HCT116 (cell line): ENCODE results near the gene CSRNP2. TPM values are rescaled to one million over a fixed set of nuclear protein-coding genes. Genes with fewer than 3 reads are reported as not detected.

ENCODE experiments used
- ATAC-seq: fragments of 200-7000 bp; cut with Tn5 transposase; 2 replicates; pipeline ENCODE4 v1.9.1; 2020; ENCODE audit warnings: mild to moderate bottlenecking, moderate library complexity
- BruUV-seq: library from RNA; stranded (reverse); fragments of 400-500 nt; replicated peaks from 2 replicates; lab custom pipeline; 2021; lab: Mats Ljungman, UMichigan
- CTCF ChIA-PET: fragments of 300-600 bp; sonication (Branson Sonifier 250); formaldehyde crosslinking; loops from one replicate; lab custom pipeline; 2021; ENCODE audit warnings: antibody characterized with exemption; lab: Charles Lee
- POLR2A ChIA-PET: fragments of 300-600, 350-600 bp; sonication (Branson Sonifier 250); formaldehyde crosslinking; loops from one replicate; lab custom pipeline; 2021; ENCODE audit warnings: antibody characterized with exemption; lab: Charles Lee
- RAD21 ChIA-PET, 2 experiments: fragments of 300-600 bp; sonication (Branson Sonifier 250); formaldehyde crosslinking; loops; one replicate each; lab custom pipeline; 2023; ENCODE audit warnings: low total read pairs in 2 of 2; ENCODE audit not compliant: uncharacterized antibody in 2 of 2, unreplicated experiment in 2 of 2, low non-redundant PET in 1 of 2; lab: Charles Lee
- DNase-seq: peaks from one replicate; pipeline ENCODE4 v3.0.0-alpha.2; 2010; ENCODE audit warnings: low read depth, low spot score
- H2AFZ ChIP-seq: fragments of 200-600 bp; shearing (Covaris generic), sonication (generic); 2 replicates; pipeline ENCODE4 v1.6.1; 2017; ENCODE audit warnings: low read depth, mixed run types, mixed read lengths, antibody characterized with exemption, low read length; ENCODE audit not compliant: poor library complexity, severe bottlenecking
- H3K27ac ChIP-seq: 2 replicates; pipeline ENCODE4 v1.5.1; 2012; ENCODE audit warnings: low read depth, low read length
- H3K27me3 ChIP-seq: fragments of 200-600 bp; sonication (generic); 2 replicates; pipeline ENCODE4 v1.6.1; 2016; ENCODE audit warnings: mixed run types, low read length, mixed read lengths; ENCODE audit not compliant: insufficient read depth
- H3K36me3 ChIP-seq, 2 experiments: fragments of 200-500 bp in 1 of 2; fragments of 200-600 bp in 1 of 2; sonication (Bioruptor generic) in 1 of 2; sonication (generic) in 1 of 2; 2 replicates each; pipeline versions ENCODE4 v1.5.1 to v1.6.1; 2014 to 2016; ENCODE audit warnings: low read length in 2 of 2, inconsistent platforms in 1 of 2, mixed read lengths in 1 of 2, mixed run types in 1 of 2; ENCODE audit not compliant: insufficient read depth in 2 of 2, control insufficient read depth in 1 of 2
- H3K4me1 ChIP-seq, 2 experiments: fragments of 200-600 bp in 1 of 2; sonication (generic) in 1 of 2; 2 replicates each; pipeline versions ENCODE4 v1.5.1 to v1.6.1; 2012 to 2017; ENCODE audit warnings: low read length in 2 of 2, inconsistent platforms in 1 of 2, mild to moderate bottlenecking in 1 of 2, mixed read lengths in 1 of 2, mixed run types in 1 of 2, moderate library complexity in 1 of 2; ENCODE audit not compliant: insufficient read depth in 2 of 2, control insufficient read depth in 1 of 2
- H3K4me2 ChIP-seq: fragments of 200-600 bp; sonication (generic); 2 replicates; pipeline ENCODE4 v1.6.1; 2017; ENCODE audit warnings: mixed run types, low read length, mixed read lengths
- H3K4me3 ChIP-seq, 2 experiments: fragments of 200-600 bp in 1 of 2; sonication (generic) in 1 of 2; replicated peaks in 1 of 2; 2 replicates each; pipeline ENCODE4 v1.5.1; 2011 to 2016; ENCODE audit warnings: low read length in 2 of 2, control low read depth in 1 of 2, low read depth in 1 of 2, mild to moderate bottlenecking in 1 of 2, mixed read lengths in 1 of 2, mixed run types in 1 of 2
- H3K79me2 ChIP-seq: fragments of 200-600 bp; sonication (generic); 2 replicates; pipeline ENCODE4 v1.6.1; 2017; ENCODE audit warnings: mild to moderate bottlenecking, mixed run types, low read length, moderate library complexity, mixed read lengths; ENCODE audit not compliant: insufficient read depth
- H3K9ac ChIP-seq: fragments of 200-600 bp; sonication (generic); 2 replicates; pipeline ENCODE4 v1.6.1; 2016; ENCODE audit warnings: low read length, mixed read lengths
- H3K9me2 ChIP-seq: fragments of 200-600 bp; sonication (generic), shearing (Covaris generic); 2 replicates; pipeline ENCODE4 v1.6.1; 2017; ENCODE audit warnings: mixed run types, mild to moderate bottlenecking, moderate library complexity; ENCODE audit not compliant: insufficient read depth
- H3K9me3 ChIP-seq, 2 experiments: fragments of 200-500 bp in 1 of 2; fragments of 200-600 bp in 1 of 2; sonication (Bioruptor generic) in 1 of 2; sonication (generic) in 1 of 2; 2 replicates each; pipeline ENCODE4 v1.6.1; 2014 to 2017; ENCODE audit warnings: low read length in 2 of 2, mixed read lengths in 2 of 2, inconsistent platforms in 1 of 2, low read depth in 1 of 2, mild to moderate bottlenecking in 1 of 2, mixed run types in 1 of 2, moderate library complexity in 1 of 2; ENCODE audit not compliant: control insufficient read depth in 1 of 2, insufficient read depth in 1 of 2
- H4K20me1 ChIP-seq: fragments of 200-600 bp; sonication (generic), shearing (Covaris generic); 2 replicates; pipeline ENCODE4 v1.6.1; 2017; ENCODE audit warnings: mixed run types, mild to moderate bottlenecking, moderate library complexity; ENCODE audit not compliant: insufficient read depth
- CBX3 ChIP-seq: IDR thresholded peaks from 2 replicates; pipeline ENCODE4 v1.6.1; 2012; ENCODE audit warnings: low read depth
- CEBPB ChIP-seq: IDR thresholded peaks from 2 replicates; pipeline ENCODE4 v1.6.1; 2012; ENCODE audit warnings: low read depth
- EGR1 ChIP-seq: IDR thresholded peaks from 2 replicates; pipeline ENCODE4 v1.6.1; 2012; ENCODE audit warnings: low read depth
- ELF1 ChIP-seq: IDR thresholded peaks from 2 replicates; pipeline ENCODE4 v1.6.1; 2012; ENCODE audit warnings: low read depth, borderline replicate concordance
- EZH2 ChIP-seq: fragments of 200-600 bp; sonication (generic); IDR thresholded peaks from 2 replicates; pipeline ENCODE4 v1.6.1; 2017; ENCODE audit warnings: antibody characterized with exemption, mixed run types
- JUND ChIP-seq: IDR thresholded peaks from 2 replicates; pipeline ENCODE4 v1.6.1; 2012
- MAX ChIP-seq: IDR thresholded peaks from 2 replicates; pipeline ENCODE4 v1.6.1; 2012
- POLR2AphosphoS5 ChIP-seq: IDR thresholded peaks from 2 replicates; pipeline ENCODE4 v1.6.1; 2011; ENCODE audit warnings: mild to moderate bottlenecking, low read depth, low read length, moderate library complexity
- intact Hi-C: fragments of 100-400 bp; cut with micrococcal nuclease; formaldehyde crosslinking; loops from 2 replicates; pipeline ENCODE4 v1.10.0; 2022
- total RNA-seq: library from RNA; stranded (reverse); gene quantifications from one replicate; pipeline ENCODE4 v1.2.1, GENCODE V29; 2021; ENCODE audit not compliant: unreplicated experiment
- TF ChIP-seq, protein P1 (sequence below): IDR thresholded peaks from 2 replicates; pipeline ENCODE4 v1.6.1; 2011; ENCODE audit warnings: mild to moderate bottlenecking, low read length, moderate library complexity; ENCODE audit not compliant: insufficient replicate concordance; ENCODE audit errors: extremely low read depth

Gene CSRNP2
- total RNA-seq, 1 experiment from 2014 or later, result 19.0 TPM

DNA sequence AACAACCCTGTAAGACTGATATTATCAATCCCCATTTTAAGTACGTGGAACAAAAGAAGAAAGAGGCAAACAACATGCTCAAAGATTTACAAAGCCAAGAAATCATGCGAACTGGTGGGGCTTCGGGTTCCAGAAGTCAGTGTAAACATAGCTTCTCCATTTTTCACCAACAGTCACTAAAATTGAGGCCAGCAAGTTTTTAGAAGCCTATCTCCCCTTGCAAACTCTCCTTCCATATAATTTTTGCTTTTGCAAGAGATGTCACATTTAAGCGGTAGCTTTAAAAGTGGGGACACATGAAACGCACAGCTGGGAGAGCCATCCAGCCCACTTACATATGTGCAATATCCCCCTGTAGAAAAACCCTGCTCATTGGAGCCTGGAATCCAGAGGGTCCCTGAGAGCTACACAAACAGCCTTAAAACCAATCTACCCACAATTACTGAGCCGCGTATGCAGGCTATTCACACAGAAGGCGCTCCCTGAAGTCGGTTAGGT lies 58.0 kb downstream of the CSRNP2 start (continued):
- TF ChIP-seq ELF1, result no peak
- no peak for TF ChIP-seq EZH2
- TF ChIP-seq JUND, result no peak

DNA sequence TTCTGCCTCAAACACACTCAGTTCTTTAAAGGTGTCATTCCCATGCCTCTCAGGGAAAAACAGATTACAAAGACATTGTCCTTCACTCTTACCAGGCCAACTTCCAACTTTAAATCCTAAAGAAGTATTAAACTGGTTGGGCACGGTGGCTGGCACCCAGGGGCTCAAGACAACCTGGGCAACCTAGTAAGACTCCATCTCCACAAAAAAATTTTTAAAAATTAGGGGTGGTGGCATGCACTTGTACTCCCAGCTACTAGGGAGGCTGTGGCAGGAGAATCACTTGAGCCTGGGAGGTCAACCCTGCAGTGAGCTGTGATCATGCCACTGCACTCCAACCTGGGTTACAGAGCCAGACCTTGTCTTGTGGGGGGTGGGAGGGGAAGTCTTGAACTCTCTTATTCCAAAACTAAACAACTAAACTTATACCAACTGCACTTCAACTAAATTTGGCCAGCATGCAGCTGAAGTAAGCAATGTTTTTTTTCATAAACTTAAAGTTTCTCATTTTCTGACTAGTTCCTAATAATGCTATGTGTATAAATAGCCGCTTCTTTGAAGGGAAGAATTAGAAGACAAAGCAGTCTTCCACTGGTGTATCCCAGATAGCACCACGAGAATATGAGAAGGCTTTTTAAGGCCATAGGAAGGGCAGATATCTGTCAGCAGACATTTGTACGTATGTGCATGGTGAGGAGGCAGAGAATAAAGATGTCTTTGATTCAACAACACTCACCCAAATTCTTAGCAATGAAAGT lies 59.6 kb downstream of the CSRNP2 start:
- intact Hi-C loops, result no loop called here
- peak overlapping the region; percentile 87; the same call in 1 of the 2 replicates for H3K9ac ChIP-seq
- BruUV-seq, result no TSS peak
- ChIA-PET RAD21 (no interaction called here), CTCF (no interaction called here), POLR2A (no interaction called here)
- DNase-seq (no peak), ATAC-seq (no peak)
- H4K20me1 ChIP-seq, result no peaks in the 10 kb centered on the region
- H3K36me3 ChIP-seq, result no peaks in the 10 kb centered on the region
- peaks cover 24 to 46% of the 10 kb centered on the region in 2 experiments for H3K4me1 ChIP-seq
- no peak overlapping the region for H3K4me3 ChIP-seq
- H2AFZ ChIP-seq, result no peak overlapping the region
- TF ChIP-seq CBX3 (no peak), EZH2 (no peak), ELF1 (no peak), POLR2AphosphoS5 (no peak), MAX (no peak), EGR1 (no peak), JUND (no peak), CEBPB (no peak)
- TF ChIP-seq, protein P1, sequence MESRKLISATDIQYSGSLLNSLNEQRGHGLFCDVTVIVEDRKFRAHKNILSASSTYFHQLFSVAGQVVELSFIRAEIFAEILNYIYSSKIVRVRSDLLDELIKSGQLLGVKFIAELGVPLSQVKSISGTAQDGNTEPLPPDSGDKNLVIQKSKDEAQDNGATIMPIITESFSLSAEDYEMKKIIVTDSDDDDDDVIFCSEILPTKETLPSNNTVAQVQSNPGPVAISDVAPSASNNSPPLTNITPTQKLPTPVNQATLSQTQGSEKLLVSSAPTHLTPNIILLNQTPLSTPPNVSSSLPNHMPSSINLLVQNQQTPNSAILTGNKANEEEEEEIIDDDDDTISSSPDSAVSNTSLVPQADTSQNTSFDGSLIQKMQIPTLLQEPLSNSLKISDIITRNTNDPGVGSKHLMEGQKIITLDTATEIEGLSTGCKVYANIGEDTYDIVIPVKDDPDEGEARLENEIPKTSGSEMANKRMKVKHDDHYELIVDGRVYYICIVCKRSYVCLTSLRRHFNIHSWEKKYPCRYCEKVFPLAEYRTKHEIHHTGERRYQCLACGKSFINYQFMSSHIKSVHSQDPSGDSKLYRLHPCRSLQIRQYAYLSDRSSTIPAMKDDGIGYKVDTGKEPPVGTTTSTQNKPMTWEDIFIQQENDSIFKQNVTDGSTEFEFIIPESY, result no peak
- H3K4me2 ChIP-seq, result peak overlapping the region; percentile 92
- peaks cover 68% of the 10 kb centered on the region for H3K79me2 ChIP-seq
- H3K27me3 ChIP-seq, result no peaks in the 10 kb centered on the region
- H3K9me3 ChIP-seq, result no peaks in the 10 kb centered on the region
- H3K9me2 ChIP-seq, result no peaks in the 10 kb centered on the region
- peak overlapping the region; percentile 47 for H3K27ac ChIP-seq
